HG03558 (cell line): Measurements from ENCODE around the gene MYH10.

Experiments used
- ATAC-seq: cut with Tn5 transposase; IDR thresholded peaks from one replicate; pipeline ENCODE4 v1.9.1; 2021; ENCODE audit warnings: moderate number of reproducible peaks; ENCODE audit not compliant: unreplicated experiment; ENCODE audit errors: extremely low read depth

The MYH10 gene

DNA sequence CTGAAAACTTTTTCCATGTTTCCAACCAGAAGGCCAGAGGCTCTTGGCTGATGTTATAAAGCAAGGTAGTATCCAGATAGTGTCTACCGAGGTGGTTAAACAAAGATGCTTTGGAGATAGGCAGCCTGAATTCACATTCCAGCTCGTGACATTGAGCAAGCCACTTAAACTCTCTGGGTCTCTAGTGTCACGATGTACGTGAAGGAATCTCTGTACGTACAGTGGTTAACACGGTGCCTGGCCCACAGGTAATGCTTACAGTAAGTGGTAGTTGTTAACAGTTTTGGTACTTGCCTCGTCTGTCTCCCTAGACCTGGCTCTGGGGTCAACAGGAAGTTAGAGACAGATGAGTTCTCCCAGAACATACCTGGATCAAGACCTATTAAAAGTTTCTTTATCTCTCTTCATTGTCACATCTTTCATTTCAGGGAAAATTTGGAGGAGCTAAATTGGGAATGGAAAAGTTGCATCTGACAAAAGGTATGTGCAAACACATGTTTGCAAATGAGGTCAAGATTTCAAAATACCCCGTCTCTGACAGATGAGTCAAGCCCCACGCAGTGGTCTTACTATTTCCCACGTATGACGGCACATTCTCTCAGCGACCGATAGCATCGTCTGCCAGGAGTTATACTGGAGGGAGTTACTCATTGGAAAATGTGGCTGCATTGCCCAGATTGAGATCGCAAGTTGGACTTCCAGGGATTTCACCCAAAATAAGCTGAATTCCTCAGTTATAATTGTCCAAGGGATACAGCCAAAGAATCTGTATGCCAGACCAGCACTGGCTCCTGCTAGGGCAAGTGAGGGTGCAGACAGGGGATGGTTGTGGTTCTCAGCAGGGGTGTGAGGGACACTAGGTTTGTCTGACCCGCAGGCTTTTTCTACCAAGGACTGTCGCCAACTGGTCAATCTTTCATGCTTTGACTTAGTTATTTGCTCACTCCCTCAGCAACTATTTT, 18.9 kb upstream of the MYH10 start:
- no peak for ATAC-seq

- ATAC-seq, result no peak
Measured at GRCh38 chr17:8647956-8648355, 17.4 kb upstream of the MYH10 start.

DNA sequence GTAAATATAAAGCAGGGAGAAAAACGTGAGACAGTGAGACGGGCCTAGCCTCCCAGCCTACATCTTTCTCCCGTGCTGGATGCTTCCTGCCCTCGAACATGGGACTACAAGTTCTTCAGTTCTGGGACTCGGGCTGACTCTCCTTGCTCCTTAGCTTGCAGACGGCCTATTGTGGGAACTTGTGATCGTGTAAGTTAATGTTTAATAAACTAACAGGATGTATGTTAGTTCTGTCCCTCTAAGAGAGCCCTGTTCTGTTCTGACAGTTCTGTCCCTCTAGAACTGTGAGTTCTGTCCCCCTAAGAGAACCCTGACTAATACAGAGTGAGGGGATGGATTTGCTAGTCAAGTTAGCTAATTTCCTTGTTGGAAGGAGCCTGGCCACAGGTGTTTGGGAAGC, 16.7 kb upstream of the MYH10 start:
- ATAC-seq, result no peak

DNA sequence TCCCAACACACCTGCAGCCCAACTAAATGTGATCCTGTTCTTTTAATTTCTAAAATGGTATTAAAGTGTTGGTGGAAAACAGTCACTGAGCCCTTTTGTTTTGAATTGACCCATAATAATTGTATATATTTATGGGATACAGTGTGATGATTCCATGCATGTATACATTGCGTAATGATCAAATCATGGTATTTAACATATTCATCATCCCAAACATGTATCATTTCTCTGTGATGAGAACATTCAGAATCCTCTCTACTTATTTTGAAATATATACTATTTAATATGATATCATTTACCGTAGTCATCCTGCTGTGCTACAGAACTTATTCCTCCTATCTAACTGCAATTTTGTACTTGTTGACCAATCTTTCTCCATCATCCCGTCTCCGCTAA, 14.0 kb upstream of the MYH10 start:
- ATAC-seq, result no peak

GRCh38 chr17:8643855-8644506, 13.5 kb upstream of the MYH10 start:
- ATAC-seq, result no peak

- no peak for ATAC-seq
Measured at GRCh38 chr17:8639709-8640108, 9.2 kb upstream of the MYH10 start.

- ATAC-seq, result no peak
Measured at GRCh38 chr17:8632061-8632460, 1.5 kb upstream of the MYH10 start.

DNA sequence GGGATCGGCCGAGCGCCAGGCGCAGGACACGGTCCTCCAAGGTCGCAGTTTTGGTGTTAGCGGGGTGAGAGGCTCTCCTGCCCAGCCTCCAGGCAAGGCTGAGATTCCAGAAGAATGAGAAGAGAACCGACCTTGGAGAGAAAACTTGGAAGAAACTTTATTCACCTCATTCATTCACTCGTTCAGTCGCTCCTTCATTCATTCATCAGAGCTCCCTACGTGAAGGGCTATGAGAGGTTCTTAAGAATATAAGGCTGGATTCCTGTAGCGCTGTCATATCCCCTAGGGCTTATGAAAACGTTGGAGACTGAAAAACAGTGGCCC, 991 bp upstream of the MYH10 start:
- ATAC-seq, result no peak

DNA sequence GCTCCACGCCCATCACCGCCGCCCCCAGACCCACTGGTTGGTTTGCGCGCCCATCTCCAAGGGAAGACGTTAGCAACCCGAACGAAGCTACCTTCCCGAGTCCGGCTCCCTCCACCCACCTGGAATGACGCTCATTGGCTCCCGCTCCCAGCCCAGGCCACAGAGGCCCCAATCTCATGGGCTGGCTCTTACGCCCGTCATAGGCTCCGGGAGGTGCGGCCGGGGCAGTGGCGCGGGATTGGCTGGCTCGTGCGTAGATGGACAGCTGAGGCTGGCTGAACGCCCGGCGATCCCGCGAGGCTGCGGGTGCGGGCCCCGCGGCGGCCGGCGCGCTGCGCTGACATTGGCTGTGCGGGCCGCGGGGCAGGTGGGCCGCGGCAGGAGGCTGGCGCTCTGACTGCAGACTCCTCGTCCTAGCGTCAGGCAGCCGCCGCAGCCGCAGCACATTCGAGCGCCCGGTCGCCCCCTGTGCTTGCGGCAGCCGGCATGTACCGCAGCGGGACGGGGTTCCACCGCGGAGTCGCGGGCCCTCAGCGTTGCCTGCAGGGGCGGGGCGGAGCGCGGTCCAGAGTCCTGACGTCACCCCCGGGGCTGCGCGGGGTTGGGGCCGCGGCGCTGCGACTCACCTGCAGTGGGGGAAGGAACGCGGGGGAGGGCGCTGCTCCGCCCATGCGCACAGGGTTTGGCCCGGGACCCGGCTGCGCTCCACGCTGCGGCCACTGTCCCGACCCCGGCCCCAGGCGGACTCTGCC, 453 bp upstream of the MYH10 start:
- ATAC-seq, result peak; percentile 81

DNA sequence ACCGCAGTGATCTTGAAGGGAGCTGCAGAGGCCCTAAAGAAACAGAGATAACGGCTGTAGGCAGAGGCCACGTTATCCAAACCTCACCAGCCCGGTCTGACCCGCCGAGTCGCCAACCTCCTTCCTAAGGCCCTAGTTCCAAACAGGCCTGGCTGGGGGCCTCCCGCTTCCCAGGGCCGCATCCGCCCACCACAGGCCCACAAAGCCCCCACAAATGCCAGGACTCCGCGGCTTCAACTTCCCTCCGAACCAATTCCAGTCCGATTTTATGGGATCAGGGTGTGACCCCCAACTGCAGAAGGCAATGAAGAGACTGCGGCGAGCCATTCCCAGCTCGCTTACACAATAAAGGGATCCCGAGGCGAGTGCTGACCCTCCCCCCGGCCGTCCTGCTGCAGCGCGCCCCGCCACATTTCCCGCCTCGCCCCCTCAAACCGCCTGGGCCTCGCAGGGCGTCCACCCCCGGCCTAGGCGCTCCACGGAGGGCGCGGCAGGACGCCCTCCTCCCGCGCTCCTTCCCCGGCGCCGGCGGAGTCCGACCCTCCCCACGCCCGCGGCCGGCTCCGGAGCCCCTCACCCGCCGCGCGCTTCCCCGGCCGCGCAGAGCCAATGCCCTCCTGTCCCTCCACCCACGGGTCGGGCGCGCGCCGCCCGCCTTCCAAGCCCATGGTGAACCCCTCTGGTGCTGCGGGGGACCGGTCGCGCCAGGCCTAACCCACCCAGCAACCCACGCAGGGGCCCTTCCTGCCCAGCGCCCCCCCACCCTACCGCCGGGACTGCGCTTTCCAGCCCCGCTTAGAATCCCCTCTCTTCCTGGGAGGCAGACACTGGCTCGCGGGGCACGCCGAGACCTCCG, 926 bp downstream of the MYH10 start:
- no peak for ATAC-seq

DNA sequence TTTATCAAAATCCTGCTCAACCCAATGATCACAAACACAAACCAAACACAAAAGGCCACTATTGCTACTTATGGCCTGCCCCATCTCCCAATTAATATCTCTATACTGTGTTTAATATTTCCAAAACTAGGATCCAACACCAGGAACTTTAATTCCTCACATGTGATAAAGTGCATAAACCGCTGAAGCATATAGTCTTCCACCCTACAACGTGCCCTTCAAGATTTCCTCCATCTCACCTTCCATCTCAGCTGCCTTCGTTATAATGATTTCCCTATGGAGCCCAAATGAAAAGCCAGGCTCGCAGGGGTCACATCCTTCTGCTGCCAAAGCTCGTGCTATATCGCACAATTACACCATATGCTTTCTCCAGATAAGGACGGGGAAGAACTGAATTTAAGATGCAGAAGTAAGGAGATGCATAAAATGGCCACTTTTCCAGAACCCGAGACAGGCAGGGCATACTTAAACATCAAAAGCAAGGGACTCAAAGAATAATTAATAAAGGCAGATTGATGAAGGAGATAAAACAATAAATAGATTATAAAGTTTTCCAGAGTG, 1.8 kb downstream of the MYH10 start:
- no peak for ATAC-seq

DNA sequence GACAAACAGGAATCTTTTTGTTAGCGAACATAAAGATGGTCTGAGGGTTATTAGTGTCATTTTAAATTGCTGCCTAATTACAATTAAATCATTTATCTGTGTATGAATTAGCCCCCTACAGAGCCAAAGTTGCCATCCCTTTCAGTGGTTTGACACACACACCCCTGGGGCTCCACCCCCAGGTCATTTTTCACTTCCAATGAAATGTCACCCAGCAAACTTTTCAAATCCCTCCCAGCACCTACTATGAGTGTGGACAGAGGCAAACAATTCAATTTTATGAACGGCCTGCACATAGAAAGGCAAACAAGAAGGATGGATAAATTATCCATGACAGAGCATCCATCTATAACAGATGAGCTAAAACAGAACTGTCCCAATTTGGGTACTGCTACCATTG, 2.4 kb downstream of the MYH10 start:
- ATAC-seq, result no peak

DNA sequence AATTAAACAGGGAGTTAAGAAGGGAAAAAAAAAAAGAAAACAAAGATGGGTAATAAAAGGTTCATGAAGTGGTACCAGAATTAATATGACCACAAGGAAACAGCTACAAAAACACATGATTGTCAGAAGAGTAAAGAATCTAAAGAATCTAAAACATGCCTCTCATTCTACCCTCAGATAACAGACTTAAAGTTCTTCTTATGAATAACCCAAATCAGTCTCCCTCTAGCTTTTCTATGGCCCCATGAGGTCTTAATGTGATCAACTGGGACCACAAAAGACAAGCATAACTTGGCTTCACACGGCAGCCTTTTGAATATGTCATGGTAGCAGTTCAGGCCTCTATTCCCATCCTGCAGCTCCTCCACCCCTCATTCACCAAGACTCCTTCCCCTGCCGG, 6.9 kb downstream of the MYH10 start:
- ATAC-seq, result no peak

DNA sequence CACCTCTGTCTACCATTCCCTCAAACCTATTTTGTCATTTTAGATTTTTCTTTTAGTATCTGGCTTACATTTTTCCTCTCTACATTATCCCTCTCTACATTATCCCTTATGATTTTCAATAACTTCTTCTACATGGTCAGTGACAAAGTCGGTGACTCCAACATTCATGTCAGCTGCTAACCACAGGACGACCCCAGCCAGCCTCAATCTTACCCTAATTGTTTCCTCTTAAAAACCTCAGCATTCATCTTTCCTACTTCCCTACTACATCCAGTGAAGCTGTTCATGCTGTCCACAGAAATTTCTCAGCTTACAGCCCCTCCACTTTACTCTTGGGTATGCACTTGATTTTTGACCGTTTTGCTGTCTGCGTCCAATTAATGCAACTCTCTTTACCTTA, 8.3 kb downstream of the MYH10 start:
- no peak for ATAC-seq

DNA sequence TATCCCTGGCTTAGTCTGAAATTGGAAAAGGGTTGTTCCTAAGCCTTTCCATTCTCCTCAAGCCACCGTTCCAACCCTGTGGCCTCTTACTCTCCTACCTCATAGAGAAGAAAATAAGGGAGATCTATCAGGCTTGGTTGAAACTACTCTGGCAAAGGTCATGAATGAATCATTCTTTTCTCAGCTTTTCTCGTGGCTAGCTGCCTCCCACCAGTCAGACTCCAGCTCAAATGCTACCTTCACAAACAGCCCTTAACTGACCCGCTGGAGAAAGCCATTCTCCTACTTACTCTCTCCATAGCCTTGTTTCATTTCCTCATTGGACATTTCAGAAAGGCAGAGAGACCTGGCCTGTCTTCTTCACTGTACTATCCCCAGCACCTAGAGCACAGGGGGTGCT, 8.9 kb downstream of the MYH10 start:
- no peak for ATAC-seq

DNA sequence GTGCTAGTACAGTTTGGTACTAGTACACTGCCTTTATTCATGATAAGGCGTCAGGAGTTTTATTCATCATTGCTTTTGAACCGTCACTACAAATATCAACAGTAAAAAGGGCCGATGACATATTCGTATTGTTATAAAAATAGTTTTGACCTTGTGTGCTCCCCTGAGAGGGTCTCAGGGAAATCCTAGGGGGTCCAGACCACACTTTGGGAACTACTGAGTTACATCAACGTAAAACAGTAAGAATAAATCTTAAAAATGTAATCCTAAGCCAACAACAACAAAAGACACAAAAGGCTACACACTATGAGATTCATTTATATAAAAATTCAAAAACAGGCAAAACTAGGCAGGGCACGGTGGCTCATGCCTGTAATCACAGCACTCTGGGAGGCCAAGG, 11.2 kb downstream of the MYH10 start:
- no peak for ATAC-seq

DNA sequence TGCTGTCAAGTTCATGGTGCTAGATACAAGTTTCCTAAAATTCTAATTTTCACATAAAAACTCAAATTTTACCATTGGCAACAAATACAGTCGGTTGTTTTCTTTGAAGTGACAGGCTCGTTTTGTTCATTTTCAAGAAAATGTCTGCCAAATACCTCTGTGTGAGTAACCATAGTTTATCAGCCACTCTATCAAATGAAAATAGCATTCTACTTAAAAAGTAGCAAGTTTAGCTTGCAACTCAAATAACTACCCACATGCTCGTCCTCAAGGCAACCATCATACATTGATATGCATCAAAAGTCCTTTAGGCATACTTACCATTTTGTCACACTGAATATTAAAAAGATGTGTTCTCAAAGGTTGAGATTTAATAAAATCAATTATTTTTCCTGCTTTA, 11.7 kb downstream of the MYH10 start:
- ATAC-seq, result no peak

GRCh38 chr17:8614988-8615387, 15.5 kb downstream of the MYH10 start:
- ATAC-seq, result no peak

DNA sequence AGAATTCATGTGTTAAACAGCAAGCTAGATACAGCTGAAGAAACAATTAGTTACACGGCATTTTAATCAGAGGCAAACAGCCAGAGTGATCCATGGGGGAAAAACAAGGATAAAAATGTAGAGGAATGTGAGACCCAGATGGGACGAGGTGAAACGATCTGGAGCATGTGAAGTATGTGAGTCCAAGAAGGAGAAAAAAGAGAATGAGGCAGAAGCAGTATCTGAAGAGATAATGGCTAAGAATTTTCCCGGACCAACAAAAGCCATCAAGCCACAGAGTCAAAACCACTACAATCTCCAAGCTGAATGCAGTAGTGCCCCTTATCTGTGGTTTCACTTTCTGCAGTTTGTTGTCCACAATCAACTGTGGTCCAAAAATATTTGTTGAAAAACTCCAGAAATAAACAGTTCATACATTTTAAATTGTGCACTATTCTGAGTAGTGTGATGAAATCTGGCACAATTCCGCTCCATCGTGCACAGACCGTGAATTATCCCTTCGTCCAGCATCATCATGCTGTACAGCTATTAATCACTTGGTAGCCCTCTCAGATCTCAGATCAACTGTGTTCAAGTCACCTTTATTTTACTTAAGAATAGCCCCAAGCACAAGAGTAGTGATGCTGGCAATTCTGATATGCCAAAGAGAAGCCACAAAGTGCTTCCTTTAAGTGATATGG, 18.8 kb downstream of the MYH10 start:
- ATAC-seq, result no peak
